Endothelial cell (in vitro differentiated cells): ENCODE results near the gene CLDN4. TPM values are rescaled to one million over a fixed set of nuclear protein-coding genes. Genes with fewer than 3 reads are reported as not detected.
A peak's percentile ranks its signal among the peaks of the same experiment; 100 is the strongest.

Source experiments
- DNase-seq: peaks from one replicate; pipeline ENCODE4 v3.0.0; 2021; ENCODE audit warnings: low spot score
- H3K27ac Mint-ChIP-seq: one replicate; pipeline ENCODE4 v1.8.0; 2021; ENCODE audit warnings: mixed read lengths, inconsistent platforms; ENCODE audit not compliant: unreplicated experiment
- H3K27me3 Mint-ChIP-seq: one replicate; pipeline ENCODE4 v1.8.0; 2021; ENCODE audit warnings: mild to moderate bottlenecking, moderate library complexity, mixed read lengths, inconsistent platforms; ENCODE audit not compliant: unreplicated experiment
- H3K36me3 Mint-ChIP-seq: one replicate; pipeline ENCODE4 v1.8.0; 2021; ENCODE audit warnings: mild to moderate bottlenecking, low read depth, mixed read lengths, inconsistent platforms; ENCODE audit not compliant: unreplicated experiment
- H3K4me1 Mint-ChIP-seq: one replicate; pipeline ENCODE4 v1.8.0; 2021; ENCODE audit warnings: mild to moderate bottlenecking, mixed read lengths, inconsistent platforms; ENCODE audit not compliant: unreplicated experiment
- H3K4me3 Mint-ChIP-seq: one replicate; pipeline ENCODE4 v1.8.0; 2021; ENCODE audit warnings: mild to moderate bottlenecking, mixed read lengths, inconsistent platforms; ENCODE audit not compliant: unreplicated experiment
- H3K9me3 Mint-ChIP-seq: one replicate; pipeline ENCODE4 v1.8.0; 2021; ENCODE audit warnings: mixed read lengths, inconsistent platforms; ENCODE audit not compliant: unreplicated experiment
- CTCF ChIP-seq: fragments of 200-600 bp; sonication (generic); IDR thresholded peaks from one replicate; pipeline ENCODE4 v1.5.0; 2021; ENCODE audit warnings: antibody characterized with exemption; ENCODE audit not compliant: unreplicated experiment
- total RNA-seq: library from RNA; stranded (reverse); fragmentation: NEBNext Ultra II Directional; extraction: Animal tissue kit (Norgen Biotek cat#: 25700); gene quantifications from one replicate; pipeline ENCODE4 v1.2.1, GENCODE V29; 2021; ENCODE audit not compliant: unreplicated experiment

Gene CLDN4
- total RNA-seq, 1 donor from 2014 or later: 1.6 TPM

- peaks cover 2% of the 10 kb centered on the region for H3K27me3 Mint-ChIP-seq
- H3K4me1 Mint-ChIP-seq: peaks cover 2% of the 10 kb centered on the region
- H3K27ac Mint-ChIP-seq: no peak overlapping the region
- H3K9me3 Mint-ChIP-seq: no peaks in the 10 kb centered on the region
- TF ChIP-seq CTCF: no peak
- no peak for DNase-seq
- peak overlapping the region; percentile 25 for H3K4me3 Mint-ChIP-seq
- no peaks in the 10 kb centered on the region for H3K36me3 Mint-ChIP-seq
These were observed 39.3 kb downstream of the CLDN4 start for GRCh38 chr7:73870041-73870492.

- Mint-ChIP-seq H3K27ac (no peak overlapping the region), H3K4me3 (no peak overlapping the region), H3K27me3 (peaks cover 2% of the 10 kb centered on the region), H3K4me1 (peaks cover 2% of the 10 kb centered on the region), H3K36me3 (no peaks in the 10 kb centered on the region), H3K9me3 (no peaks in the 10 kb centered on the region)
- DNase-seq: no peak
- no peak for TF ChIP-seq CTCF
These were observed 40.6 kb downstream of the CLDN4 start for GRCh38 chr7:73871163-73872011.

DNA sequence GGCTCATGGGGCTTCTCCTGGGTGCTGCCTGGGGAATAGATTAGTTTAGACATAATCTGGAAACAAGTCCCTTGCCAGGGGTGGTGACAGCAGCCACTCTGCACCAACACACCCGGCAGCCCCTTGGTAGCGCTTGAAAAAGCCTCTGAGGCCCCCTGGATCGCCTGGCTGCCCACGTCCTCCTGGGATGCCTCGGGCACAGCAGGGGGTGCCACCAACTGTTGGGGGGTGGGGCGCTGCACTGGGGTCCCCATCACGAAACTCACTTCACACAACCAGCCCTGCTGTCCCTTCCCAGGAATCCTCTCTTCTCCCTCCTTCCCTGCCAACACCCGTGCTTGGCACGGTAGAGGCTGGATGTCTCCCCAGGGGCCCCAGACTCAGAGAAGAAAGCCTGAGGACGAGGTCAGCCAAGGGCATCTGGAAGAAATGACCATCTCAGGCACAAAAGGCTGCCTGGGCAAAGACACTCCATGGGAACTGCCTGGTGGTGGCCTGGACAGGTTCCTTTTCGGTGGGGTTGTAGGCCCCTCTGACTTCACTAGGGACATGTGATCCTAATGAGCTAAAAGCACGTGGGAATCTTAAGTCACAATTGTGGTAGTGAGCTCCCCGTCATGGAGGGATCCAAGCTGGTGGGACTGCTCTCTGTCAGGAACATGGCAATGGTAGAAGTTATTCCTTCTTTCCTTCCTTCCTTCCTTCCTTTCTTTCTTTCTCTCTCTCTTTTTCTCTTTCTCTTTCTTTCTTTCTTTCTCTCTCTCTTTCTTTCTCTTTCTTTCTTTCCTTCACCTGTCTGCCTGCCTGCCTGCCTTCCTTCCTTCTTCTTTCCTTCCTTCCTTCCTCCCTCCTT is 41.5 kb downstream of the CLDN4 start:
- peaks cover 2% of the 10 kb centered on the region for H3K27me3 Mint-ChIP-seq
- H3K9me3 Mint-ChIP-seq: no peaks in the 10 kb centered on the region
- H3K4me3 Mint-ChIP-seq: no peak overlapping the region
- H3K4me1 Mint-ChIP-seq: peaks cover 2% of the 10 kb centered on the region
- H3K27ac Mint-ChIP-seq: no peak overlapping the region
- H3K36me3 Mint-ChIP-seq: no peaks in the 10 kb centered on the region
- DNase-seq: no peak
- no peak for TF ChIP-seq CTCF

- Mint-ChIP-seq H3K27me3 (peaks cover 3% of the 10 kb centered on the region), H3K9me3 (no peaks in the 10 kb centered on the region), H3K4me1 (peaks cover 2% of the 10 kb centered on the region), H3K4me3 (no peak overlapping the region), H3K36me3 (no peaks in the 10 kb centered on the region), H3K27ac (no peak overlapping the region)
- TF ChIP-seq CTCF: no peak
- no peak for DNase-seq
These were observed 45.6 kb downstream of the CLDN4 start for GRCh38 chr7:73876361-73876760.
